HG03103 (cell line): ENCODE results near the gene HIF3A.

Source experiments
- ATAC-seq: cut with Tn5 transposase; IDR thresholded peaks from one replicate; pipeline ENCODE4 v1.9.1; 2021; ENCODE audit warnings: low read depth; ENCODE audit not compliant: unreplicated experiment

HIF3A gene

GRCh38 chr19:46324277-46324676 lies 27.4 kb downstream of the HIF3A start:
- no peak for ATAC-seq

GRCh38 chr19:46326608-46327007 lies 29.8 kb downstream of the HIF3A start:
- ATAC-seq, result no peak

GRCh38 chr19:46328079-46328478 lies 31.2 kb downstream of the HIF3A start:
- ATAC-seq, result no peak

GRCh38 chr19:46330319-46330918 lies 33.6 kb downstream of the HIF3A start:
- ATAC-seq, result no peak

GRCh38 chr19:46337487-46337886 lies 40.6 kb downstream of the HIF3A start:
- no peak for ATAC-seq

- no peak for ATAC-seq
Observed at GRCh38 chr19:46339446-46339845, 42.6 kb downstream of the HIF3A start.

- no peak for ATAC-seq
Observed at GRCh38 chr19:46340051-46340659, 43.3 kb downstream of the HIF3A start.

GRCh38 chr19:46341937-46342336 lies 45.1 kb downstream of the HIF3A start:
- no peak for ATAC-seq

- ATAC-seq, result no peak
Observed at GRCh38 chr19:46344363-46344762, 47.5 kb downstream of the HIF3A start.

- ATAC-seq, result no peak
Observed at GRCh38 chr19:46345157-46345556, 48.3 kb downstream of the HIF3A start.

- peak; percentile 37 for ATAC-seq
Observed at GRCh38 chr19:46346821-46347571, 50.2 kb downstream of the HIF3A start, which contains the start of gene PPP5C. TSS of gene PPP5C (plus strand) at chr19:46347087. CDS start at chr19:46347097, 10 bp downstream.

- ATAC-seq, result no peak
Observed at GRCh38 chr19:46347572-46347883, 50.7 kb downstream of the HIF3A start.

- no peak for ATAC-seq
Observed at GRCh38 chr19:46347985-46348384, 51.1 kb downstream of the HIF3A start.

GRCh38 chr19:46349311-46349993 lies 52.6 kb downstream of the HIF3A start:
- ATAC-seq, result no peak

- ATAC-seq, result no peak
Observed at GRCh38 chr19:46350029-46350757, 53.4 kb downstream of the HIF3A start.

GRCh38 chr19:46350758-46351159 lies 53.9 kb downstream of the HIF3A start:
- no peak for ATAC-seq

GRCh38 chr19:46351241-46352041 lies 54.6 kb downstream of the HIF3A start:
- ATAC-seq, result no peak

- no peak for ATAC-seq
Observed at GRCh38 chr19:46353730-46354528, 57.1 kb downstream of the HIF3A start.
